Measurements from ENCODE around the gene CRB1. TPM values are rescaled to one million over a fixed set of nuclear protein-coding genes. Genes with fewer than 3 reads are reported as not detected.

The CRB1 gene
- total and polyA plus RNA-seq, 9 of the 15 experiments (the other 6 are each of a cell fraction or from before 2014, with no cell fraction given) = 0.04 to 0.10 TPM; not detected in 7

GRCh38 chr1:197342669-197343068 lies 74.6 kb downstream of the CRB1 start:
- no peak for ATAC-seq
- no peak overlapping the region for H3K9ac ChIP-seq (ENCODE audit: insufficient read depth in 1 of 2, low read depth in 2 of 2, low read length in 2 of 2)
- CTCF ChIA-PET (ENCODE audit: low intra/inter-chr PET ratio) = no interaction called here
- 2% methylated on average over 2 of the region's 2 CpGs for WGBS (ENCODE audit: insufficient coverage, low coverage, missing lambda C conversion rate)
- no peak for DNase-seq (ENCODE audit: extremely low read depth in 1 of 4, low spot score in 3 of 4)
- no peaks in the 10 kb centered on the region for H4K20me1 ChIP-seq (replicated peaks; ENCODE audit: control insufficient read depth, insufficient read depth, low read length)
- peaks cover 0 to 2% of the 10 kb centered on the region in 2 experiments; a peak in 1 of 5 replicates for H3K4me1 ChIP-seq (replicated peaks in 1 of 2; ENCODE audit: control insufficient read depth in 2 of 2, insufficient read depth in 2 of 2, low read length in 2 of 2)
- no peaks in the 10 kb centered on the region for H3K9me3 ChIP-seq (replicated peaks; ENCODE audit: control insufficient read depth, insufficient read depth, low read depth, low read length)
- POLR2A ChIA-PET = no interaction called here
- H2AFZ ChIP-seq (ENCODE audit: low read depth, low read length) = no peak overlapping the region
- no peaks in the 10 kb centered on the region for H3K27me3 ChIP-seq (ENCODE audit: control insufficient read depth in 2 of 2, insufficient read depth in 2 of 2, low read length in 2 of 2)
- no peak overlapping the region for H3K4me3 ChIP-seq
- H3K4me2 ChIP-seq (ENCODE audit: insufficient read depth, low read length) = no peak overlapping the region
- H3K79me2 ChIP-seq (ENCODE audit: control insufficient read depth, insufficient read depth, low read length) = no peaks in the 10 kb centered on the region
- no peaks in the 10 kb centered on the region for H3K36me3 ChIP-seq (ENCODE audit: control insufficient read depth, insufficient read depth, low read length)
- no peak overlapping the region for H3K27ac ChIP-seq (ENCODE audit: extremely low read depth, low read depth, low read length)
- in situ Hi-C loops (cut with MboI) (no loop called here), intact Hi-C loops (cut with micrococcal nuclease) (no loop called here)
- no TSS peak for BruUV-seq (replicated peaks)
- no peaks in the 10 kb centered on the region for H3K9me1 ChIP-seq (ENCODE audit: control insufficient read depth, insufficient read depth, low read length)
- no peak for FAIRE-seq
- TF ChIP-seq DACH1 (IDR thresholded peaks at IDR 0.05; ENCODE audit: partially characterized antibody) = no peak
- no peak for TF ChIP-seq HIVEP1 (CRISPR knock-in tag; IDR thresholded peaks at IDR 0.05)
- TF ChIP-seq POLR2B (IDR thresholded peaks at IDR 0.05; ENCODE audit: low read depth, partially characterized antibody) = no peak
- TF ChIP-seq PRDM10 (IDR thresholded peaks at IDR 0.05; ENCODE audit: partially characterized antibody) = no peak
- no peak for TF ChIP-seq FOS (IDR thresholded peaks at IDR 0.05; ENCODE audit: extremely low read depth, insufficient read length)
- no peak for TF ChIP-seq ZFPM2 (CRISPR knock-in tag; IDR thresholded peaks at IDR 0.05)
- no peak for TF ChIP-seq ZNF23 (CRISPR knock-in tag; IDR thresholded peaks at IDR 0.05)
- no peak for TF ChIP-seq PRMT5 (CRISPR knock-in tag; IDR thresholded peaks at IDR 0.05)
- no peak for TF ChIP-seq MEF2A (IDR thresholded peaks at IDR 0.05; ENCODE audit: control insufficient read depth, low read depth, low read length)
- TF ChIP-seq HDAC1 (IDR thresholded peaks at IDR 0.05) = no peak
- TF ChIP-seq DLX4 (CRISPR knock-in tag; IDR thresholded peaks at IDR 0.05) = no peak
